ENCODE data around the gene PAK5.

- TF ChIP-seq CTCF (IDR thresholded peaks at IDR 0.05) (no peak), POLR2A (IDR thresholded peaks at IDR 0.05) (no peak)
These were observed 328.0 kb downstream of the PAK5 start for GRCh38 chr20:9510911-9511310.
